HG02885 (cell line): Measurements from ENCODE around the gene ATL3.
"Not testable (repeated sequence)": the region's sequence is repeated elsewhere in the genome, so short reads cannot be mapped to it uniquely, and the experiment has no call there.

Experiments
- ATAC-seq: cut with Tn5 transposase; IDR thresholded peaks from one replicate; pipeline ENCODE4 v1.9.1; 2021; ENCODE audit warnings: mild to moderate bottlenecking; ENCODE audit not compliant: unreplicated experiment, poor library complexity

The ATL3 gene

GRCh38 chr11:63598556-63598955 is 72.6 kb downstream of the ATL3 start:
- no peak for ATAC-seq

GRCh38 chr11:63595296-63595695 is 75.9 kb downstream of the ATL3 start:
- ATAC-seq: no peak

- no peak for ATAC-seq
These were observed 78.2 kb downstream of the ATL3 start for GRCh38 chr11:63592975-63593395.

- no peak for ATAC-seq
These were observed 81.0 kb downstream of the ATL3 start for GRCh38 chr11:63590024-63590788.

GRCh38 chr11:63589000-63589399 is 82.2 kb downstream of the ATL3 start:
- ATAC-seq: no peak

- no peak for ATAC-seq
These were observed 84.6 kb downstream of the ATL3 start for GRCh38 chr11:63586451-63587166.

- no peak for ATAC-seq
These were observed 87.9 kb downstream of the ATL3 start for GRCh38 chr11:63583357-63583677.

- not testable (repeated sequence) for ATAC-seq
These were observed 90.0 kb downstream of the ATL3 start for GRCh38 chr11:63581224-63581623.

- ATAC-seq: not testable (repeated sequence)
These were observed 92.3 kb downstream of the ATL3 start for GRCh38 chr11:63578882-63579281.

GRCh38 chr11:63574856-63575602 is 96.1 kb downstream of the ATL3 start:
- no peak for ATAC-seq
